HFFc6 (cell line): ENCODE measurements around the gene KCNJ5. TPM values are rescaled to one million over a fixed set of nuclear protein-coding genes. Genes with fewer than 3 reads are reported as not detected.
A peak's percentile ranks its signal among the peaks of the same experiment; 100 is the strongest.

Experiments used
- DNase-seq: peaks from one replicate; pipeline ENCODE4 v3.0.0-alpha.2; 2018
- H3K27ac Mint-ChIP-seq: 2 replicates; pipeline ENCODE4 v1.8.0; 2020; ENCODE audit warnings: mild to moderate bottlenecking, mixed read lengths
- H3K27me3 Mint-ChIP-seq: 2 replicates; pipeline ENCODE4 v1.8.0; 2021; ENCODE audit warnings: mild to moderate bottlenecking, moderate library complexity, mixed read lengths; ENCODE audit not compliant: insufficient read depth
- H3K36me3 Mint-ChIP-seq: 2 replicates; pipeline ENCODE4 v1.8.0; 2021; ENCODE audit warnings: low read depth, mixed read lengths
- H3K4me1 Mint-ChIP-seq: 2 replicates; pipeline ENCODE4 v1.8.0; 2020; ENCODE audit warnings: low read depth, mixed read lengths
- H3K4me3 Mint-ChIP-seq: 2 replicates; pipeline ENCODE4 v1.8.0; 2020; ENCODE audit warnings: mild to moderate bottlenecking, moderate library complexity, mixed read lengths
- H3K9me3 Mint-ChIP-seq: 2 replicates; pipeline ENCODE4 v1.8.0; 2020; ENCODE audit warnings: mild to moderate bottlenecking, mixed read lengths
- total RNA-seq, 6 experiments: library from RNA; stranded (reverse); fragmentation: NEBNext Ultra II Directional; extraction: Animal tissue kit (Norgen Biotek cat#: 25700); gene quantifications; 2 replicates in 1 of 6; 3 replicates in 5 of 6; pipeline ENCODE4 v1.2.3, GENCODE V29; 2021
- TF ChIP-seq, protein P1 (sequence below): fragments of 200-600 bp; sonication (generic); IDR thresholded peaks from 2 replicates; pipeline ENCODE4 v1.5.0; 2021; ENCODE audit warnings: antibody characterized with exemption, mild to moderate bottlenecking

KCNJ5 gene
- total RNA-seq, 6 experiments from 2014 or later: not detected

GRCh38 chr11:128929991-128930390 is 38.8 kb downstream of the KCNJ5 start:
- H3K27me3 Mint-ChIP-seq: peaks cover 40% of the 10 kb centered on the region
- TF ChIP-seq, protein P1, sequence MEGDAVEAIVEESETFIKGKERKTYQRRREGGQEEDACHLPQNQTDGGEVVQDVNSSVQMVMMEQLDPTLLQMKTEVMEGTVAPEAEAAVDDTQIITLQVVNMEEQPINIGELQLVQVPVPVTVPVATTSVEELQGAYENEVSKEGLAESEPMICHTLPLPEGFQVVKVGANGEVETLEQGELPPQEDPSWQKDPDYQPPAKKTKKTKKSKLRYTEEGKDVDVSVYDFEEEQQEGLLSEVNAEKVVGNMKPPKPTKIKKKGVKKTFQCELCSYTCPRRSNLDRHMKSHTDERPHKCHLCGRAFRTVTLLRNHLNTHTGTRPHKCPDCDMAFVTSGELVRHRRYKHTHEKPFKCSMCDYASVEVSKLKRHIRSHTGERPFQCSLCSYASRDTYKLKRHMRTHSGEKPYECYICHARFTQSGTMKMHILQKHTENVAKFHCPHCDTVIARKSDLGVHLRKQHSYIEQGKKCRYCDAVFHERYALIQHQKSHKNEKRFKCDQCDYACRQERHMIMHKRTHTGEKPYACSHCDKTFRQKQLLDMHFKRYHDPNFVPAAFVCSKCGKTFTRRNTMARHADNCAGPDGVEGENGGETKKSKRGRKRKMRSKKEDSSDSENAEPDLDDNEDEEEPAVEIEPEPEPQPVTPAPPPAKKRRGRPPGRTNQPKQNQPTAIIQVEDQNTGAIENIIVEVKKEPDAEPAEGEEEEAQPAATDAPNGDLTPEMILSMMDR: no peak
- peaks cover 19% of the 10 kb centered on the region for H3K4me1 Mint-ChIP-seq
- peak; percentile 14 for DNase-seq
- H3K4me3 Mint-ChIP-seq: no peak overlapping the region
- H3K9me3 Mint-ChIP-seq: no peaks in the 10 kb centered on the region
- no peaks in the 10 kb centered on the region for H3K36me3 Mint-ChIP-seq
- no peak overlapping the region for H3K27ac Mint-ChIP-seq

DNA sequence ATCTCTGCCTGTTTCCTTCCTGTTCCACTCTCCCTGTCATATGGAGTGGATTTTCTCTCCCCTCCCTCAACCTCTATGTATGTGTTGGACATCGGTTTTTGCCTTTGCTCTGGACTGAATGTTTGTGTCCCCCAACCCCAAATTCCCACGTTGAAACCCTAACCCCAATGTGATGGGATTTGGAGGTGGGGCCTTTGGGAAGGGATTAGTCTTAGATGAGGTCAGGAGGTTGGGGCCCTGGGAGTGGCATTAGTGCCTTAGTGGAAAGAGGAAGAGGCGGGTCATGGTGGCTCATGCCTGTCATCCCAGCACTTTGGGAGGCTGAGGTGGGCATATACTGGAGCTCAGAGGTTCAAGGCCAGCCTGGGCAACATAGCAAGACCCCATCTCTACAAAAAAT is 39.9 kb downstream of the KCNJ5 start:
- H3K9me3 Mint-ChIP-seq: no peaks in the 10 kb centered on the region
- no peak overlapping the region for H3K4me3 Mint-ChIP-seq
- H3K27me3 Mint-ChIP-seq: peaks cover 36% of the 10 kb centered on the region
- peaks cover 19% of the 10 kb centered on the region for H3K4me1 Mint-ChIP-seq
- TF ChIP-seq, protein P1: no peak
- no peak overlapping the region for H3K27ac Mint-ChIP-seq
- DNase-seq: no peak
- H3K36me3 Mint-ChIP-seq: no peaks in the 10 kb centered on the region

DNA sequence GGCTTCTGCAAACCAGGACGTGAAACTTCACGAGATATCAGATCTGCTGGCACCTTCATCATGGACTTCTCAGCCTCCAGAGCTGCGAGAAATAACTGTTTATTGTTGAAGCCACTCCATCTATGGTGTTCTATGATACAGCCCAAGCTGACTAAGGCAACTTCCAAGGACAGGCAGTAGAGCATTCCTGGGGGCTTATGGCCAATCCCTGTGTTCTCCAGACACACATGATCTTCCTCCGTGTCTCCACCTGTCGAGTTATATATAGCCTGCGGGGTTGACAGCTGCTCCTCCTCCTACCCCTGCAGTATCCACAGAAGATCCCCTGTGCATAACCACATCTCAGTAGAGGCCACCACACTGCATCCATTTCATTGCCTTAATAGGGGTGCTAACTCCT is 40.5 kb downstream of the KCNJ5 start:
- Mint-ChIP-seq H3K4me3 (no peak overlapping the region), H3K27ac (no peak overlapping the region), H3K27me3 (peaks cover 35% of the 10 kb centered on the region), H3K4me1 (peaks cover 19% of the 10 kb centered on the region), H3K9me3 (no peaks in the 10 kb centered on the region), H3K36me3 (no peaks in the 10 kb centered on the region)
- no peak for DNase-seq
- TF ChIP-seq, protein P1: no peak

- Mint-ChIP-seq H3K36me3 (no peaks in the 10 kb centered on the region), H3K27ac (no peak overlapping the region), H3K9me3 (no peaks in the 10 kb centered on the region), H3K4me1 (peaks cover 13% of the 10 kb centered on the region), H3K4me3 (no peak overlapping the region), H3K27me3 (peaks cover 42% of the 10 kb centered on the region)
- DNase-seq: no peak
- TF ChIP-seq, protein P1: no peak
Observed at GRCh38 chr11:128933481-128934178, 42.5 kb downstream of the KCNJ5 start.

- peaks cover 40% of the 10 kb centered on the region for H3K27me3 Mint-ChIP-seq
- DNase-seq: no peak
- no peaks in the 10 kb centered on the region for H3K9me3 Mint-ChIP-seq
- H3K4me3 Mint-ChIP-seq: no peak overlapping the region
- peaks cover 9% of the 10 kb centered on the region; the same call in 1 of the 2 replicates for H3K4me1 Mint-ChIP-seq
- H3K36me3 Mint-ChIP-seq: no peaks in the 10 kb centered on the region
- H3K27ac Mint-ChIP-seq: no peak overlapping the region
- TF ChIP-seq, protein P1: no peak
Observed at GRCh38 chr11:128934351-128934750, 43.2 kb downstream of the KCNJ5 start.
